ENCODE results near the gene TMEM161B.

DNA sequence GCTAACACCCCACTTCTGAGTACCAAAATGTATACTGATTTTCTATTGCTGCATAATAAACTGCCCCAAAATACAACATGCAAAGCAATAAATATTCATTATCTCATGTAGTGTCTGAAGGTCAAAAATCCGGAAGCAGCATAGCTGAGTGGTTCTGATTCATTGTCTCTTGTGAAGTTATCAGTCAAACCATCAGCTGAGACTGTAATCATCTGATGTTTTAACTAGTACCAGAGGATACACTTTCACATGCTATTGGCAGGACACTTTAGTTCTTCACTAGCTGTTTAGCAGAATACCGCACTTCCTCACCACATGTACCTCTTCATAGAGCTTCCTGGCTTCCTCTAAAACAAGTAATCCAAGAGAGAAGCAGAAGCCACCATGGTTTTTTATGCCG is 12.7 kb upstream of the TMEM161B start:
- TF ChIP-seq, protein P1, sequence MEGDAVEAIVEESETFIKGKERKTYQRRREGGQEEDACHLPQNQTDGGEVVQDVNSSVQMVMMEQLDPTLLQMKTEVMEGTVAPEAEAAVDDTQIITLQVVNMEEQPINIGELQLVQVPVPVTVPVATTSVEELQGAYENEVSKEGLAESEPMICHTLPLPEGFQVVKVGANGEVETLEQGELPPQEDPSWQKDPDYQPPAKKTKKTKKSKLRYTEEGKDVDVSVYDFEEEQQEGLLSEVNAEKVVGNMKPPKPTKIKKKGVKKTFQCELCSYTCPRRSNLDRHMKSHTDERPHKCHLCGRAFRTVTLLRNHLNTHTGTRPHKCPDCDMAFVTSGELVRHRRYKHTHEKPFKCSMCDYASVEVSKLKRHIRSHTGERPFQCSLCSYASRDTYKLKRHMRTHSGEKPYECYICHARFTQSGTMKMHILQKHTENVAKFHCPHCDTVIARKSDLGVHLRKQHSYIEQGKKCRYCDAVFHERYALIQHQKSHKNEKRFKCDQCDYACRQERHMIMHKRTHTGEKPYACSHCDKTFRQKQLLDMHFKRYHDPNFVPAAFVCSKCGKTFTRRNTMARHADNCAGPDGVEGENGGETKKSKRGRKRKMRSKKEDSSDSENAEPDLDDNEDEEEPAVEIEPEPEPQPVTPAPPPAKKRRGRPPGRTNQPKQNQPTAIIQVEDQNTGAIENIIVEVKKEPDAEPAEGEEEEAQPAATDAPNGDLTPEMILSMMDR (IDR thresholded peaks at IDR 0.05; ENCODE audit: low read depth, low read length) = no peak
- no peak for TF ChIP-seq MYC (IDR thresholded peaks at IDR 0.05; ENCODE audit: low read depth, low read length)
